Measurements from ENCODE around the gene ITGB4.

Gene ITGB4

GRCh38 chr17:75733471-75733870 lies 12.2 kb downstream of the ITGB4 start:
- no peak for DNase-seq

- no peak for DNase-seq
Measured at GRCh38 chr17:75734674-75735294, 13.5 kb downstream of the ITGB4 start.

- DNase-seq = no peak
Measured at GRCh38 chr17:75736173-75736835, 15.0 kb downstream of the ITGB4 start.

GRCh38 chr17:75737133-75737962 lies 16.1 kb downstream of the ITGB4 start:
- DNase-seq = no peak

- no peak for DNase-seq
Measured at GRCh38 chr17:75738218-75738802, 17.1 kb downstream of the ITGB4 start.

- no peak for DNase-seq
Measured at GRCh38 chr17:75739174-75739573, 17.9 kb downstream of the ITGB4 start.

GRCh38 chr17:75739801-75740200 lies 18.5 kb downstream of the ITGB4 start:
- no peak for DNase-seq

- DNase-seq = no peak
Measured at GRCh38 chr17:75740215-75740614, 19.0 kb downstream of the ITGB4 start.

GRCh38 chr17:75740631-75741077 lies 19.4 kb downstream of the ITGB4 start:
- no peak for DNase-seq

GRCh38 chr17:75742337-75742736 lies 21.1 kb downstream of the ITGB4 start:
- DNase-seq = no peak

- no peak for DNase-seq
Measured at GRCh38 chr17:75743625-75744206, 22.5 kb downstream of the ITGB4 start.

GRCh38 chr17:75748706-75749105 lies 27.4 kb downstream of the ITGB4 start:
- DNase-seq = no peak

GRCh38 chr17:75749545-75750389 lies 28.5 kb downstream of the ITGB4 start:
- DNase-seq = peak; percentile 93

GRCh38 chr17:75750661-75751423 lies 29.6 kb downstream of the ITGB4 start:
- DNase-seq = no peak

GRCh38 chr17:75751676-75752404 lies 30.6 kb downstream of the ITGB4 start:
- DNase-seq = no peak

- no peak for DNase-seq
Measured at GRCh38 chr17:75752405-75752709, 31.1 kb downstream of the ITGB4 start.

- no peak for DNase-seq
Measured at GRCh38 chr17:75752802-75753513, 31.7 kb downstream of the ITGB4 start.

- peak; percentile 83 for DNase-seq
Measured at GRCh38 chr17:75753514-75754377, 32.5 kb downstream of the ITGB4 start.
